A673 (cell line): ENCODE data around the gene CALHM2. TPM values are rescaled to one million over a fixed set of nuclear protein-coding genes. Genes with fewer than 3 reads are reported as not detected.

Source experiments
- Bru-seq: library from RNA; stranded (reverse); fragments of 400-500 nt; gene quantifications from one replicate; lab custom pipeline; 2021; lab: Mats Ljungman, UMichigan
- BruChase-seq, 2 experiments: library from RNA; stranded (reverse); fragments of 400-500 nt; gene quantifications; one replicate each; lab custom pipeline; 2021; lab: Mats Ljungman, UMichigan
- BruUV-seq: library from RNA; stranded (reverse); fragments of 400-500 nt; replicated peaks from 2 replicates; lab custom pipeline; 2021; lab: Mats Ljungman, UMichigan
- CTCF ChIA-PET: fragments of 300-600 bp; sonication (Branson Sonifier 250); formaldehyde crosslinking; loops from one replicate; lab custom pipeline; 2022; ENCODE audit warnings: antibody characterized with exemption; lab: Charles Lee
- POLR2A ChIA-PET: fragments of 300-600 bp; sonication (Branson Sonifier 250); formaldehyde crosslinking; loops from one replicate; lab custom pipeline; 2022; ENCODE audit warnings: antibody characterized with exemption; ENCODE audit not compliant: low non-redundant PET; lab: Charles Lee
- DNase-seq: peaks from one replicate; pipeline ENCODE4 v3.0.0-alpha.2; 2015; ENCODE audit warnings: low spot score
- H3K27ac ChIP-seq: fragments of 200-600 bp; sonication (generic); 2 replicates; pipeline ENCODE4 v1.5.1; 2016; ENCODE audit warnings: mixed run types, low read depth, mild to moderate bottlenecking, mixed read lengths, antibody characterized with exemption, low read length; ENCODE audit not compliant: poor library complexity, severe bottlenecking
- H3K27me3 ChIP-seq: fragments of 200-600 bp; sonication (generic); replicated peaks from 2 replicates; pipeline ENCODE4 v1.6.1; 2017; ENCODE audit warnings: mixed run types, low read depth, mild to moderate bottlenecking, mixed read lengths, antibody characterized with exemption, low read length; ENCODE audit not compliant: insufficient read depth, poor library complexity
- H3K36me3 ChIP-seq: fragments of 200-600 bp; sonication (generic); 2 replicates; pipeline ENCODE4 v1.6.1; 2016; ENCODE audit warnings: mixed run types, mild to moderate bottlenecking, mixed read lengths, antibody characterized with exemption, low read length; ENCODE audit not compliant: insufficient read depth, poor library complexity, severe bottlenecking
- H3K4me1 ChIP-seq: fragments of 200-600 bp; sonication (generic); 2 replicates; pipeline ENCODE4 v1.6.1; 2017; ENCODE audit warnings: mixed run types, mild to moderate bottlenecking, mixed read lengths, antibody characterized with exemption, low read length; ENCODE audit not compliant: insufficient read depth, poor library complexity, severe bottlenecking
- H3K4me3 ChIP-seq: fragments of 200-600 bp; sonication (generic); 2 replicates; pipeline ENCODE4 v1.5.1; 2016; ENCODE audit warnings: low read depth, mixed run types, mild to moderate bottlenecking, mixed read lengths, low read length; ENCODE audit not compliant: poor library complexity, severe bottlenecking
- H3K9me3 ChIP-seq: fragments of 200-600 bp; sonication (generic); 2 replicates; pipeline ENCODE4 v1.6.1; 2016; ENCODE audit warnings: mixed run types, low read depth, mild to moderate bottlenecking, mixed read lengths, antibody characterized with exemption, low read length; ENCODE audit not compliant: poor library complexity, severe bottlenecking
- EZH2 ChIP-seq: fragments of 200-600 bp; sonication (generic); IDR thresholded peaks from 2 replicates; pipeline ENCODE4 v1.6.1; 2017; ENCODE audit warnings: borderline replicate concordance, low read depth, mild to moderate bottlenecking, mixed read lengths, antibody characterized with exemption, low read length; ENCODE audit not compliant: poor library complexity, severe bottlenecking
- intact Hi-C: fragments of 100-400 bp; cut with micrococcal nuclease; formaldehyde crosslinking; loops from one replicate; pipeline ENCODE4 v1.10.0; 2022; ENCODE audit not compliant: unreplicated experiment
- long read RNA-seq: library from polyadenylated mRNA; stranded (forward); transcript quantifications from one replicate; pipeline ENCODE4 v2.0.0, GENCODE V29; 2022
- total RNA-seq: library from RNA; stranded (reverse); gene quantifications from 2 replicates; pipeline ENCODE4 v1.2.3, GENCODE V29; 2021
- TF ChIP-seq, protein P1 (sequence below): fragments of 300-800, 200-600 bp; sonication (generic); conservative IDR thresholded peaks from 2 replicates; pipeline ENCODE4 v1.5.1; 2017; ENCODE audit warnings: low read depth, mild to moderate bottlenecking, antibody characterized with exemption, low read length, moderate library complexity, mixed read lengths

CALHM2 gene
- 5.9 TPM in 2 replicates for total RNA-seq
- Bru-seq, nascent RNA: percentile 41 among the genes with signal in this experiment
- percentile 37 among the genes with signal in this experiment for BruChase-seq, experiment 1, labeled RNA remaining after a 2-hour chase
- BruChase-seq, experiment 2, labeled RNA remaining after a 6-hour chase: percentile 41 among the genes with signal in this experiment
- long read RNA-seq, transcript CALHM2-201 (4 exons, 1,859 nt): major isoform, 5 of 21 reads
- long read RNA-seq, partial matches to known transcripts: 2 of 21 reads
- long read RNA-seq, other reads (novel, unspliced or antisense): 11 of 21 reads

- POLR2A ChIA-PET: no interaction called here
- Histone ChIP-seq H3K36me3 (peaks cover 16% of the 10 kb centered on the region), H3K27ac (peak within 1 kb of the TSS; percentile 69), H3K4me3 (peak within 1 kb of the TSS; percentile 58), H3K27me3 (no peaks in the 10 kb centered on the region), H3K4me1 (peaks cover 5% of the 10 kb centered on the region), H3K9me3 (no peaks in the 10 kb centered on the region)
- no TSS peak for BruUV-seq
- no peak for TF ChIP-seq EZH2
- TF ChIP-seq, protein P1, sequence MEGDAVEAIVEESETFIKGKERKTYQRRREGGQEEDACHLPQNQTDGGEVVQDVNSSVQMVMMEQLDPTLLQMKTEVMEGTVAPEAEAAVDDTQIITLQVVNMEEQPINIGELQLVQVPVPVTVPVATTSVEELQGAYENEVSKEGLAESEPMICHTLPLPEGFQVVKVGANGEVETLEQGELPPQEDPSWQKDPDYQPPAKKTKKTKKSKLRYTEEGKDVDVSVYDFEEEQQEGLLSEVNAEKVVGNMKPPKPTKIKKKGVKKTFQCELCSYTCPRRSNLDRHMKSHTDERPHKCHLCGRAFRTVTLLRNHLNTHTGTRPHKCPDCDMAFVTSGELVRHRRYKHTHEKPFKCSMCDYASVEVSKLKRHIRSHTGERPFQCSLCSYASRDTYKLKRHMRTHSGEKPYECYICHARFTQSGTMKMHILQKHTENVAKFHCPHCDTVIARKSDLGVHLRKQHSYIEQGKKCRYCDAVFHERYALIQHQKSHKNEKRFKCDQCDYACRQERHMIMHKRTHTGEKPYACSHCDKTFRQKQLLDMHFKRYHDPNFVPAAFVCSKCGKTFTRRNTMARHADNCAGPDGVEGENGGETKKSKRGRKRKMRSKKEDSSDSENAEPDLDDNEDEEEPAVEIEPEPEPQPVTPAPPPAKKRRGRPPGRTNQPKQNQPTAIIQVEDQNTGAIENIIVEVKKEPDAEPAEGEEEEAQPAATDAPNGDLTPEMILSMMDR: no peak
- CTCF ChIA-PET: no interaction called here
- DNase-seq: peak; percentile 83
- intact Hi-C loops: no loop called here
Observed at GRCh38 chr10:103451831-103452505, at the start of gene CALHM2. CALHM2 (minus strand) TSS chr10:103452370; CDS start chr10:103449941, 2,429 bp downstream.

DNA sequence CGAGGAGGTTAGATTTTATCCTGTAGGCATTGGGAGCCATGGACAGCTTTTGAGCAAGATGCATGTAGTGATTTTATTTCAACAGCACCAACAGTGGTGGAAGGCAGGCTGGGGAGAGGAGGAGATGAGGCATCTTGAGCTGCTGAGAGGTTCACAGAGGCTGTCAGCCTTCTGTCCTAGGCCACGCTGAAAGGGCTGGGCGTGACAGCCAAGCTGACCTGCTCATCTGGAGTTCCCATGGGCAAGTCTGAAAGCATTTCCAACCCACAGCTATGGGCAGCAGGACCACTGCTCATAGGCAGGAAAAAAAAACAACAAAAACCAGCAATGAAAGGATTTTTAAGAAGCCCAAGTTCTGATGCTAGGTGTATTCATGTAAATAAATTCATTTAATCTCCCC is 49.0 kb upstream of the CALHM2 start:
- no peaks in the 10 kb centered on the region for H3K36me3 ChIP-seq
- no peaks in the 10 kb centered on the region for H3K9me3 ChIP-seq
- H3K27ac ChIP-seq: no peak overlapping the region
- H3K27me3 ChIP-seq: peaks cover 23% of the 10 kb centered on the region
- TF ChIP-seq, protein P1: no peak
- TF ChIP-seq EZH2: no peak
- POLR2A ChIA-PET: interaction anchor here (0.6 kb wide), 1 partner anchor 48 kb away, joined by 3 read pairs; no protein-coding TSS in a partner anchor
- no peaks in the 10 kb centered on the region for H3K4me1 ChIP-seq
- BruUV-seq: no TSS peak
- DNase-seq: no peak
- CTCF ChIA-PET: no interaction called here
- H3K4me3 ChIP-seq: no peak overlapping the region
- intact Hi-C loops: no loop called here

DNA sequence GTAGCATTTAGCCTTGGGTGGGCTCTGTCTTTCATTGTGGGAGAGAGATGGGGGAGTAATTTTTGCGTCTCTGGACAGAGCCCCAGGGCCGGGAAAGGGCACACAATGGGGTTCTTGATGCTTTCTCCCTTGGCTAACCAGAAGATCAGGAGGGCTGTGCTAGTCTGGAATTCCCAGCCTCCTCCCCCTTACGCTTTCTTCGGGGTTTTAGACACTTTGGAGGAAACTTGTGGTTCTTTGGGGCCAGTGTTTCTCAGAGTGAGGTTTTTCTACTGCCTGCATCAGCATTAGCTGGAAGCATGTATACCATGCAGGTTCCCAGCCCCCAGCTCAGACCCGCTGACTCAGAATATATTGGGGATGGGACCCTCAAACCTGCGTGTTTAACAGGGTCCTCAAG is 48.3 kb upstream of the CALHM2 start:
- no peaks in the 10 kb centered on the region for H3K9me3 ChIP-seq
- ChIA-PET POLR2A (no interaction called here), CTCF (no interaction called here)
- no peak for DNase-seq
- peaks cover 30% of the 10 kb centered on the region for H3K27me3 ChIP-seq
- H3K4me1 ChIP-seq: no peaks in the 10 kb centered on the region
- H3K27ac ChIP-seq: no peak overlapping the region
- H3K36me3 ChIP-seq: no peaks in the 10 kb centered on the region
- no TSS peak for BruUV-seq
- H3K4me3 ChIP-seq: no peak overlapping the region
- intact Hi-C loops: no loop called here
- no peak for TF ChIP-seq EZH2
- TF ChIP-seq, protein P1: no peak
